WTC11 (cell line): ENCODE measurements around the gene GALNT15. TPM values are rescaled to one million over a fixed set of nuclear protein-coding genes. Genes with fewer than 3 reads are reported as not detected.

Experiments
- ATAC-seq: fragments of 200-7000 bp; cut with Tn5 transposase; 2 replicates; pipeline ENCODE4 v1.10.0; 2021; ENCODE audit warnings: mild to moderate bottlenecking, moderate library complexity
- CTCF ChIA-PET: fragments of 300-600 bp; sonication (Branson Sonifier 250); formaldehyde crosslinking; loops from one replicate; lab custom pipeline; 2021; ENCODE audit warnings: antibody characterized with exemption; lab: Charles Lee
- POLR2A ChIA-PET: fragments of 350-600 bp; sonication (Branson Sonifier 250); formaldehyde crosslinking; loops from one replicate; lab custom pipeline; 2021; ENCODE audit warnings: antibody characterized with exemption; lab: Charles Lee
- DNase-seq: peaks from one replicate; pipeline ENCODE4 v3.0.0; 2021; ENCODE audit warnings: low spot score
- H3K27ac Mint-ChIP-seq: 2 replicates; pipeline ENCODE4 v1.8.0; 2021; ENCODE audit warnings: mixed read lengths
- H3K27me3 Mint-ChIP-seq: 2 replicates; pipeline ENCODE4 v1.8.0; 2021; ENCODE audit warnings: low read depth, mild to moderate bottlenecking, moderate library complexity, mixed read lengths
- H3K36me3 Mint-ChIP-seq: 2 replicates; pipeline ENCODE4 v1.8.0; 2021; ENCODE audit warnings: mixed read lengths
- H3K4me1 Mint-ChIP-seq: 2 replicates; pipeline ENCODE4 v1.8.0; 2022; ENCODE audit warnings: mixed read lengths
- H3K4me3 Mint-ChIP-seq: 2 replicates; pipeline ENCODE4 v1.8.0; 2021; ENCODE audit warnings: mild to moderate bottlenecking, moderate library complexity, mixed read lengths
- H3K9me3 Mint-ChIP-seq: 2 replicates; pipeline ENCODE4 v1.8.0; 2021; ENCODE audit warnings: mixed read lengths
- CREM ChIP-seq: sonication (generic); formaldehyde crosslinking; IDR thresholded peaks from 2 replicates; pipeline ENCODE4 v1.8.1; 2022; ENCODE audit warnings: mild to moderate bottlenecking, missing genetic modification reagents, moderate library complexity
- CTCF ChIP-seq: fragments of 200-600 bp; IDR thresholded peaks from 2 replicates; pipeline ENCODE4 v1.8.0; 2022; ENCODE audit warnings: antibody characterized with exemption
- ETV6 ChIP-seq: sonication (generic); formaldehyde crosslinking; IDR thresholded peaks from 2 replicates; pipeline ENCODE4 v1.8.1; 2022; ENCODE audit warnings: mild to moderate bottlenecking, missing genetic modification reagents
- FOXJ3 ChIP-seq: sonication (generic); formaldehyde crosslinking; IDR thresholded peaks from 2 replicates; pipeline ENCODE4 v1.9.0; 2021; ENCODE audit warnings: missing genetic modification reagents, mild to moderate bottlenecking, borderline replicate concordance
- FOXK1 ChIP-seq: sonication (generic); formaldehyde crosslinking; IDR thresholded peaks from 2 replicates; pipeline ENCODE4 v1.8.0; 2022; ENCODE audit warnings: mild to moderate bottlenecking, moderate library complexity, missing genetic modification reagents
- JAZF1 ChIP-seq: fragments of 250-450 bp; sonication (Bioruptor Pico); IDR thresholded peaks from 2 replicates; pipeline ENCODE4 v1.9.0; 2021; ENCODE audit warnings: moderate library complexity, mild to moderate bottlenecking, inconsistent platforms
- KAT7 ChIP-seq: sonication (generic); formaldehyde crosslinking; IDR thresholded peaks from 2 replicates; pipeline ENCODE4 v1.8.1; 2023; ENCODE audit warnings: missing genetic modification reagents, mild to moderate bottlenecking, borderline replicate concordance
- MAX ChIP-seq: sonication (generic); formaldehyde crosslinking; IDR thresholded peaks from 2 replicates; pipeline ENCODE4 v1.8.0; 2022; ENCODE audit warnings: mild to moderate bottlenecking, missing genetic modification reagents
- MXD4 ChIP-seq: fragments of 250-450 bp; sonication (Bioruptor Pico); IDR thresholded peaks from 2 replicates; pipeline ENCODE4 v1.8.0; 2021; ENCODE audit warnings: mild to moderate bottlenecking, moderate library complexity, borderline replicate concordance
- OVOL2 ChIP-seq: fragments of 250-450 bp; sonication (Bioruptor Pico); IDR thresholded peaks from 2 replicates; pipeline ENCODE4 v1.9.0; 2021; ENCODE audit warnings: mild to moderate bottlenecking, borderline replicate concordance
- PRRX2 ChIP-seq: fragments of 250-450 bp; sonication (Bioruptor Pico); IDR thresholded peaks from 2 replicates; pipeline ENCODE4 v1.8.0; 2021; ENCODE audit warnings: mild to moderate bottlenecking
- RORB ChIP-seq: fragments of 250-450 bp; sonication (Bioruptor Pico); IDR thresholded peaks from 2 replicates; pipeline ENCODE4 v1.9.0; 2021; ENCODE audit warnings: mild to moderate bottlenecking
- SMAD3 ChIP-seq: sonication (generic); formaldehyde crosslinking; IDR thresholded peaks from 2 replicates; pipeline ENCODE4 v1.8.0; 2022; ENCODE audit warnings: missing genetic modification reagents, mild to moderate bottlenecking, borderline replicate concordance
- TCF7 ChIP-seq: sonication (generic); formaldehyde crosslinking; IDR thresholded peaks from 2 replicates; pipeline ENCODE4 v1.8.0; 2022; ENCODE audit warnings: mild to moderate bottlenecking, low read depth, missing genetic modification reagents, moderate library complexity
- TEAD1 ChIP-seq: sonication (generic); formaldehyde crosslinking; IDR thresholded peaks from 2 replicates; pipeline ENCODE4 v1.8.0; 2022; ENCODE audit warnings: mild to moderate bottlenecking, missing genetic modification reagents
- ZBTB21 ChIP-seq: sonication (generic); formaldehyde crosslinking; IDR thresholded peaks from 2 replicates; pipeline ENCODE4 v1.8.1; 2023; ENCODE audit warnings: mild to moderate bottlenecking, missing genetic modification reagents, borderline replicate concordance
- ZNF232 ChIP-seq: sonication (generic); formaldehyde crosslinking; IDR thresholded peaks from 2 replicates; pipeline ENCODE4 v1.8.0; 2022; ENCODE audit warnings: mild to moderate bottlenecking, missing genetic modification reagents
- ZNF416 ChIP-seq: fragments of 250-450 bp; sonication (Bioruptor Pico); IDR thresholded peaks from 2 replicates; pipeline ENCODE4 v1.9.0; 2021; ENCODE audit warnings: mild to moderate bottlenecking, inconsistent platforms
- total RNA-seq: library from RNA; stranded (reverse); gene quantifications from 3 replicates; pipeline ENCODE4 v1.2.3, GENCODE V29; 2021
- TF ChIP-seq, protein P1 (sequence below): fragments of 250-450 bp; sonication (Bioruptor Pico); IDR thresholded peaks from 2 replicates; pipeline ENCODE4 v1.9.0; 2021; ENCODE audit warnings: mild to moderate bottlenecking
- TF ChIP-seq, protein P2 (sequence below): sonication (generic); formaldehyde crosslinking; IDR thresholded peaks from 2 replicates; pipeline ENCODE4 v1.8.1; 2022; ENCODE audit warnings: mild to moderate bottlenecking, missing genetic modification reagents, moderate library complexity, borderline replicate concordance
- TF ChIP-seq, protein P3 (sequence below): sonication (generic); formaldehyde crosslinking; IDR thresholded peaks from 2 replicates; pipeline ENCODE4 v1.8.0; 2023; ENCODE audit warnings: missing genetic modification reagents

Gene GALNT15
- total RNA-seq, 1 experiment from 2014 or later: 0.15 TPM

- 0 out of 2 replicates have a peak, but pooled peaks cover 5% of the 10 kb centered on the region for H3K4me1 Mint-ChIP-seq
- no peaks in the 10 kb centered on the region for H3K36me3 Mint-ChIP-seq
- H3K27me3 Mint-ChIP-seq: peaks cover 6% of the 10 kb centered on the region
- TF ChIP-seq, protein P1, sequence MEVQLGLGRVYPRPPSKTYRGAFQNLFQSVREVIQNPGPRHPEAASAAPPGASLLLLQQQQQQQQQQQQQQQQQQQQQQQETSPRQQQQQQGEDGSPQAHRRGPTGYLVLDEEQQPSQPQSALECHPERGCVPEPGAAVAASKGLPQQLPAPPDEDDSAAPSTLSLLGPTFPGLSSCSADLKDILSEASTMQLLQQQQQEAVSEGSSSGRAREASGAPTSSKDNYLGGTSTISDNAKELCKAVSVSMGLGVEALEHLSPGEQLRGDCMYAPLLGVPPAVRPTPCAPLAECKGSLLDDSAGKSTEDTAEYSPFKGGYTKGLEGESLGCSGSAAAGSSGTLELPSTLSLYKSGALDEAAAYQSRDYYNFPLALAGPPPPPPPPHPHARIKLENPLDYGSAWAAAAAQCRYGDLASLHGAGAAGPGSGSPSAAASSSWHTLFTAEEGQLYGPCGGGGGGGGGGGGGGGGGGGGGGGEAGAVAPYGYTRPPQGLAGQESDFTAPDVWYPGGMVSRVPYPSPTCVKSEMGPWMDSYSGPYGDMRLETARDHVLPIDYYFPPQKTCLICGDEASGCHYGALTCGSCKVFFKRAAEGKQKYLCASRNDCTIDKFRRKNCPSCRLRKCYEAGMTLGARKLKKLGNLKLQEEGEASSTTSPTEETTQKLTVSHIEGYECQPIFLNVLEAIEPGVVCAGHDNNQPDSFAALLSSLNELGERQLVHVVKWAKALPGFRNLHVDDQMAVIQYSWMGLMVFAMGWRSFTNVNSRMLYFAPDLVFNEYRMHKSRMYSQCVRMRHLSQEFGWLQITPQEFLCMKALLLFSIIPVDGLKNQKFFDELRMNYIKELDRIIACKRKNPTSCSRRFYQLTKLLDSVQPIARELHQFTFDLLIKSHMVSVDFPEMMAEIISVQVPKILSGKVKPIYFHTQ (CRISPR knock-in tag): no peak
- no peak for TF ChIP-seq FOXJ3 (CRISPR knock-in tag)
- no peak for TF ChIP-seq JAZF1
- TF ChIP-seq TCF7 (CRISPR knock-in tag): no peak
- TF ChIP-seq KAT7: no peak
- TF ChIP-seq, protein P2, sequence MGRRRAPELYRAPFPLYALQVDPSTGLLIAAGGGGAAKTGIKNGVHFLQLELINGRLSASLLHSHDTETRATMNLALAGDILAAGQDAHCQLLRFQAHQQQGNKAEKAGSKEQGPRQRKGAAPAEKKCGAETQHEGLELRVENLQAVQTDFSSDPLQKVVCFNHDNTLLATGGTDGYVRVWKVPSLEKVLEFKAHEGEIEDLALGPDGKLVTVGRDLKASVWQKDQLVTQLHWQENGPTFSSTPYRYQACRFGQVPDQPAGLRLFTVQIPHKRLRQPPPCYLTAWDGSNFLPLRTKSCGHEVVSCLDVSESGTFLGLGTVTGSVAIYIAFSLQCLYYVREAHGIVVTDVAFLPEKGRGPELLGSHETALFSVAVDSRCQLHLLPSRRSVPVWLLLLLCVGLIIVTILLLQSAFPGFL (CRISPR knock-in tag): no peak
- ChIA-PET CTCF (no interaction called here), POLR2A (no interaction called here)
- H3K27ac Mint-ChIP-seq: no peak overlapping the region
- no peak for DNase-seq
- no peak overlapping the region for H3K4me3 Mint-ChIP-seq
- no peak for ATAC-seq
- H3K9me3 Mint-ChIP-seq: peaks cover 19% of the 10 kb centered on the region
These were observed 37.4 kb upstream of the GALNT15 start for GRCh38 chr3:16137044-16137443.

DNA sequence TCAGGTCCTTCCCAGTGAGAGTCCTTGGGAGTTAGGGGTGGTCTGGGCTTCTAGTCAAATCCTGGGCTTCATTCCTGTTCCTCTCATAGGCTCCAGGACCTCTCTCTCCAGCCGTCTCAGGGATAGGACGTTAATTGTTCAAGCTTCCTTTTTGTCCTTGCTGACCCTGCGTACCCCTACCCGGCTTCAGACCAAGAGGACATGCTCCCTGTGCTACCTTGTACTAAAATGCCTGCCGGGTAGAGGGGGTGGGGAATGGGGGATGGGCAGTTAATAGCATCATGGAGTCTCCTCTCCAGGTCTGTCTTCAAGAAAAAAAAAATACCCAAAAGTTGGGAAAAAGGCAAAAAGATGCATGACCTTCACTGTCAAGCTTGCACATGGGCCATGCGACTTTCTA is 36.5 kb upstream of the GALNT15 start:
- ATAC-seq: no peak
- H3K27ac Mint-ChIP-seq: no peak overlapping the region
- H3K4me1 Mint-ChIP-seq: no peaks in the 10 kb centered on the region
- H3K9me3 Mint-ChIP-seq: peaks cover 28% of the 10 kb centered on the region
- no peak for DNase-seq
- no peak overlapping the region for H3K4me3 Mint-ChIP-seq
- TF ChIP-seq MAX (CRISPR knock-in tag): no peak
- TF ChIP-seq MXD4 (CRISPR knock-in tag): no peak
- TF ChIP-seq FOXJ3 (CRISPR knock-in tag): no peak
- no peak for TF ChIP-seq CREM
- no peak for TF ChIP-seq OVOL2 (CRISPR knock-in tag)
- no peak for TF ChIP-seq TCF7 (CRISPR knock-in tag)
- no peak for TF ChIP-seq RORB (CRISPR knock-in tag)
- TF ChIP-seq ZNF232 (CRISPR knock-in tag): no peak
- no peak for TF ChIP-seq ETV6 (CRISPR knock-in tag)
- no peak for TF ChIP-seq ZNF416 (CRISPR knock-in tag)
- TF ChIP-seq PRRX2: no peak
- TF ChIP-seq CTCF: no peak
- TF ChIP-seq SMAD3 (CRISPR knock-in tag): no peak
- TF ChIP-seq KAT7: no peak
- no peak for TF ChIP-seq ZBTB21
- TF ChIP-seq, protein P3, sequence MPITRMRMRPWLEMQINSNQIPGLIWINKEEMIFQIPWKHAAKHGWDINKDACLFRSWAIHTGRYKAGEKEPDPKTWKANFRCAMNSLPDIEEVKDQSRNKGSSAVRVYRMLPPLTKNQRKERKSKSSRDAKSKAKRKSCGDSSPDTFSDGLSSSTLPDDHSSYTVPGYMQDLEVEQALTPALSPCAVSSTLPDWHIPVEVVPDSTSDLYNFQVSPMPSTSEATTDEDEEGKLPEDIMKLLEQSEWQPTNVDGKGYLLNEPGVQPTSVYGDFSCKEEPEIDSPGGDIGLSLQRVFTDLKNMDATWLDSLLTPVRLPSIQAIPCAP (CRISPR knock-in tag): no peak
- TF ChIP-seq TEAD1 (CRISPR knock-in tag): no peak
- TF ChIP-seq FOXK1 (CRISPR knock-in tag): no peak
- TF ChIP-seq, all 79 proteins: peak for 0
- Mint-ChIP-seq H3K36me3 (0 out of 2 replicates have a peak, but pooled peaks cover 4% of the 10 kb centered on the region), H3K27me3 (peaks cover 15% of the 10 kb centered on the region)
- POLR2A ChIA-PET: no interaction called here
- CTCF ChIA-PET: no interaction called here
